Prostate gland (tissue), 2 donors: ENCODE measurements around the gene RTL5. TPM values are rescaled to one million over a fixed set of nuclear protein-coding genes. Genes with fewer than 3 reads are reported as not detected.

ENCODE experiments used
- DNase-seq: peaks from one replicate; pipeline ENCODE4 v3.0.0-alpha.2; 2019; ENCODE audit warnings: low spot score
- H3K27ac ChIP-seq, 2 donors: fragments of 200-600 bp; sonication (generic); 2 replicates each; pipeline ENCODE4 v1.5.1; 2017 to 2019
- H3K27me3 ChIP-seq: fragments of 200-600 bp; sonication (generic); replicated peaks from 2 replicates; pipeline ENCODE4 v1.5.1; 2019; ENCODE audit not compliant: insufficient read depth
- H3K36me3 ChIP-seq, 2 donors: fragments of 200-600 bp; sonication (generic); 1 replicate in 1 of 2; 2 replicates in 1 of 2; pipeline versions ENCODE4 v1.5.1 to v1.8.1; 2017 to 2019
- H3K4me1 ChIP-seq: fragments of 200-600 bp; sonication (generic); replicated peaks from 2 replicates; pipeline ENCODE4 v1.5.1; 2019
- H3K4me3 ChIP-seq, 2 donors: fragments of 200-600 bp; sonication (generic); 2 replicates each; pipeline ENCODE4 v1.5.1; 2017 to 2019
- H3K9me3 ChIP-seq: fragments of 200-600 bp; sonication (generic); 2 replicates; pipeline ENCODE4 v1.5.1; 2017
- CTCF ChIP-seq, 4 experiments: fragments of 200-600 bp in 2 of 4; fragments of 450-650 bp in 2 of 4; sonication (generic) in 2 of 4; IDR thresholded peaks; 1 replicate in 3 of 4; 2 replicates in 1 of 4; pipeline ENCODE4 v1.5.1; 2016 to 2019; ENCODE audit warnings: antibody characterized with exemption in 4 of 4, mild to moderate bottlenecking in 2 of 4, moderate library complexity in 2 of 4
- POLR2A ChIP-seq: fragments of 450-650 bp; IDR thresholded peaks from one replicate; pipeline ENCODE4 v1.6.1; 2016; ENCODE audit warnings: antibody characterized with exemption, mild to moderate bottlenecking
- POLR2AphosphoS5 ChIP-seq: sonication (generic); formaldehyde crosslinking; IDR thresholded peaks from one replicate; pipeline ENCODE4 v1.6.1; 2017; ENCODE audit warnings: antibody characterized with exemption
- WGBS: methylation state at CpG from one replicate; pipeline ENCODE4 v1.1.5; 2018; 5-methylcytosine and 5-hydroxymethylcytosine counted together
- intact Hi-C: fragments of 100-400 bp; cut with DNase I; formaldehyde crosslinking; loops from one replicate; pipeline ENCODE4 v1.14.2; 2022
- total RNA-seq, 2 donors: library from RNA; depleted of rRNA; stranded (reverse); fragments of >200 nt; gene quantifications; one replicate each; pipeline ENCODE4 v1.1.0, GENCODE V29; 2016

The RTL5 gene
- total RNA-seq, 2 donors from 2014 or later, result 2.8 to 24.0 TPM

DNA sequence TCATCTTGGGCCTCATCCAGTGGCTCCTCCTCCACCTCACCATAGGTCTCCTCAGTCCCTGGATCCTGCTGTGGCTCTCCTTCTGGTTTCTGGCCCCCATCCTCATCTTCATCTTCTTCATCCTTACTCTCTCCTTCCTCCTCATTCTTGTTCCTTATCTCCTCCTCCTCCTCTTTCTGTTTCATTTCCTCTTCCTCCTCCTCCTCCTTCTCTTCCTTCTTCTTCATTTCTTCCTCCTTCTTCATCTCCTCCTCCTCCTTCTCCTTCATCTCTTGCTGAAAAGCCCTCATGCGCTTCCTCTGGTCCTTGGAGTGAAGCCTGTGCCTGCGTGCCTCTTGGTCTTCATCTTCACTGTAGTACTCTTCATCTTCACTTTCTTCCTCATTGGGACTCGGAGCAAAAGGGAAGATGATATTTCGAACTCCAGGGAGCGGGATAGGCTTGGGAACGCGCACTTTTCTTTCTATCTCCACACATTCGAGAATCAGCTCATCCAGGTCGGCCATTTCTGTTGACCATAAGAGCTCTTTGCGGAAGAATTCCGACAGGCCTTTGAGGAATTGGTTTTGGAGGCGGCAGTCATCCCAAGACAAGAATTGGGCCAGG, 1.5 kb downstream of the RTL5 start:
- Histone ChIP-seq H3K36me3 (no peaks in the 10 kb centered on the region), H3K27me3 (no peaks in the 10 kb centered on the region), H3K4me1 (no peaks in the 10 kb centered on the region), H3K9me3 (no peaks in the 10 kb centered on the region), H3K27ac (no peak overlapping the region), H3K4me3 (no peak overlapping the region)
- WGBS, result 91% methylated on average over 12 of the region's 12 CpGs
- intact Hi-C loops, result no loop called here
- DNase-seq, result no peak
- TF ChIP-seq CTCF (IDR thresholded peaks at IDR 0.05) (no peak), POLR2A (no peak), POLR2AphosphoS5 (no peak)

GRCh38 chrX:72129661-72130060, 2.1 kb downstream of the RTL5 start:
- no peaks in the 10 kb centered on the region for H3K9me3 ChIP-seq
- no peak for DNase-seq
- TF ChIP-seq CTCF (IDR thresholded peaks at IDR 0.05) (no peak), POLR2A (no peak), POLR2AphosphoS5 (no peak)
- no peak overlapping the region for H3K4me3 ChIP-seq
- intact Hi-C loops, result no loop called here
- no peaks in the 10 kb centered on the region for H3K4me1 ChIP-seq
- WGBS, result 96% methylated on average over 13 of the region's 16 CpGs
- H3K36me3 ChIP-seq, result no peaks in the 10 kb centered on the region
- no peak overlapping the region for H3K27ac ChIP-seq
- H3K27me3 ChIP-seq, result no peaks in the 10 kb centered on the region

GRCh38 chrX:72128881-72129280, 2.8 kb downstream of the RTL5 start:
- no peak for TF ChIP-seq POLR2AphosphoS5
- TF ChIP-seq POLR2A, result no peak
- peak in 1 of 4 experiments; percentile 13 for TF ChIP-seq CTCF (IDR thresholded peaks at IDR 0.05)
- H3K27me3 ChIP-seq, result no peaks in the 10 kb centered on the region
- H3K4me1 ChIP-seq, result no peaks in the 10 kb centered on the region
- WGBS, result 76% methylated on average over 6 of the region's 6 CpGs
- DNase-seq, result no peak
- H3K27ac ChIP-seq, result no peak overlapping the region
- no peaks in the 10 kb centered on the region for H3K9me3 ChIP-seq
- no peaks in the 10 kb centered on the region for H3K36me3 ChIP-seq
- intact Hi-C loops, result no loop called here
- no peak overlapping the region for H3K4me3 ChIP-seq

DNA sequence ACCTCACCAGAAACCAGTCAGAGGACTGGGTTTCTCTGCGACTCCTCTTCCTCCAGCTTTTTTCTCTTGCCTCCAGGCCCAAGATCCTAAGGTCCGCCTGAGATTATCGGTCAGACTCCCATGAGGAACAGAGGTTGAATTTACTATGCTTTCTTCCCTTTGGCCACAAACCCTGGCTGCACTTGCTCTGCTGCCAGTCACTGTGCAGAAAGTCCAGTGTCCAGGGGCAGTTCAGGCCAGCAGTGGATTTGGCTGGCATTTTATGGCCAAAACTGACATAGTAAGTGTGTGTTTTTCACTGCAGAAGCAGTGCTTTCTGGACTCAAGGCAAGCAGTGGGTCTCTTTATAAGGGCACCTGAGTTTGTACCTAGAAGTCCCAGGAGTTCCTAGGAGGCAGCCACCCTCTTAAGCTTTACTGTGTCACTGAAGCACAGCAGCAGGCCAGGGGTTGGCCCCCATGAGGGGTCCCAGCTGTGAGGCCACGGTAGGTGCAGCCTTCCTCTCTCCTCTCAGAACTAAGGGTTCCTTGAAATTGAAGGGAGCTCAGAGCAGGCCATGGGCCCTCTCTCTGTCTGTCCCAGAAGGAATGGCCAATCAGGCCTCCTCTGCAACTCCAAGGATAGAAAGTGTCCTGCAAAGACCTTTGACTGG, 3.4 kb downstream of the RTL5 start:
- no peaks in the 10 kb centered on the region for H3K9me3 ChIP-seq
- no peaks in the 10 kb centered on the region for H3K36me3 ChIP-seq
- WGBS, result 72% methylated on average over 3 of the region's 4 CpGs
- H3K27me3 ChIP-seq, result no peaks in the 10 kb centered on the region
- intact Hi-C loops, result no loop called here
- H3K4me1 ChIP-seq, result no peaks in the 10 kb centered on the region
- no peak for DNase-seq
- no peak overlapping the region for H3K4me3 ChIP-seq
- no peak for TF ChIP-seq POLR2AphosphoS5
- TF ChIP-seq CTCF (IDR thresholded peaks at IDR 0.05), result no peak
- no peak for TF ChIP-seq POLR2A
- H3K27ac ChIP-seq, result no peak overlapping the region

- Histone ChIP-seq H3K9me3 (no peaks in the 10 kb centered on the region), H3K27me3 (no peaks in the 10 kb centered on the region), H3K4me3 (no peak overlapping the region), H3K27ac (no peak overlapping the region), H3K4me1 (no peaks in the 10 kb centered on the region), H3K36me3 (no peaks in the 10 kb centered on the region)
- WGBS, result 40% methylated on average over 3 of the region's 3 CpGs
- intact Hi-C loops, result no loop called here
- DNase-seq, result no peak
- TF ChIP-seq POLR2AphosphoS5 (no peak), POLR2A (no peak), CTCF (IDR thresholded peaks at IDR 0.05) (no peak)
Measured at GRCh38 chrX:72127332-72127731, 4.4 kb downstream of the RTL5 start.
